ENCODE results near the gene BBOX1.

BBOX1 gene

GRCh38 chr11:27013781-27014361, 26.7 kb upstream of the BBOX1 start:
- TF ChIP-seq CTCF (IDR thresholded peaks at IDR 0.05) (no peak), ZFX (IDR thresholded peaks at IDR 0.05; ENCODE audit: borderline replicate concordance) (no peak)
- H3K27ac ChIP-seq = no peak overlapping the region

DNA sequence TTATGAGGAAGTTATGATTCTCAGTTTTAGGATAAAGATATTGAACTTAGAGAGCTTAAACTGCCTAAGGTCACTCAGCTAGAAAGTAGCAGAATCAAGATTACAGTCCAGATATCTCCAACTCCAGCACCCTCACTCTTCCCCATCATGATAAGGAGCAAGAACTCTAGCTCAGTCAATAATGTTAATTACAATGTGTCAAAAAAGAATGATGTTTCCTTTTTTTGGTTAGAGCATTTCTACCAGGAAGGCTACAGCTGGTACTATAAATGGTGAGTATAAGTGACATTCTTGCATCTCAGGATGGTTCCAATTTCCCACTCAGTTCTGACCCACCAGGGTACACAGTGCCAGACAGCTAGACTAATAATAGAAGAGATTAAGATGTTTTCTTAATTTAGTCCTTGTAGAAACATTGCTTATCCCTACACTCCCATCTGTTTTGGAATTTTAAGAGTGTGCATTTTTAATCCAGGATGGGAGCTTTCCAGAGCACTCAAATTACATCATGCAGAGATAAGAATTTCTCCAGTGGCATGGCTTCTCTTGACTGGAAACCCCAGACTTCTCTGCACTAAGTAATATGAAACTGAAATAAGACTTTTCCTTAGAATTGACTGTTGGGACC, 21.6 kb upstream of the BBOX1 start:
- TF ChIP-seq CTCF (IDR thresholded peaks at IDR 0.05) = no peak
- TF ChIP-seq ZFX (IDR thresholded peaks at IDR 0.05; ENCODE audit: borderline replicate concordance) = no peak
- H3K27ac ChIP-seq = no peak overlapping the region

GRCh38 chr11:27020751-27021150, 19.9 kb upstream of the BBOX1 start:
- no peak overlapping the region for H3K27ac ChIP-seq
- TF ChIP-seq CTCF (IDR thresholded peaks at IDR 0.05) = no peak
- TF ChIP-seq ZFX (IDR thresholded peaks at IDR 0.05; ENCODE audit: borderline replicate concordance) = no peak

- TF ChIP-seq ZFX (IDR thresholded peaks at IDR 0.05; ENCODE audit: borderline replicate concordance) = no peak
- H3K27ac ChIP-seq = no peak overlapping the region
Measured at GRCh38 chr11:27022659-27023251, 17.9 kb upstream of the BBOX1 start.

GRCh38 chr11:27024865-27025264, 15.8 kb upstream of the BBOX1 start:
- TF ChIP-seq CTCF (IDR thresholded peaks at IDR 0.05) (no peak), ZFX (IDR thresholded peaks at IDR 0.05; ENCODE audit: borderline replicate concordance) (no peak)
- no peak overlapping the region for H3K27ac ChIP-seq

DNA sequence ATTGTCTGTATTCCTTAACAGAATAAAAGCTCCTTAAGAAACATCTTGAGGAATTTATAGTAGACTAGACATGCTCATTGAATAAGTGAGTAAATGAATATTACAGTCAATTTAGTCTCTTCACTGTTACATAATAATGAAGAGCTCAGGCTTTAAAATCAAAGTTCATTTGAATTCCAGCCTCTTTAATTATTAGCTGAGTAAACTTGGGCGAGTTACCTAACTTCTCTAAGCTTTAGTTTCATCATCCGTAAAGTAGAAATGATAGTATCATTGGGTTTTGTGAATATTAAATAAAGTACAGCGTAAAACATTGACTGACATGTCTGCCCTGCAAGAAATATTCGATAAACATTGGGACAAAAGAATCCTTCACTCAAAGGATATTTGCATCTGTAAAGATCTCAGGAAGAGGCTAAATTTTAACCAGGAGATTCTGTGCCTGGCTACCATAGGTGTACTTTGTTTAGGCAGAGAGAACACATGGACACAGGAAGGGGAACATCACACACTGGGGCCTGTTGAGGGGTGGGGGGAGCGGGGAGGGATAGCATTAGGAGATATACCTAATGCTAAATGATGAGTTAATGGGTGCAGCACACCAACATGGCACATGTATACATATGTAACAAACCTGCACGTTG, 15.2 kb upstream of the BBOX1 start:
- H3K27ac ChIP-seq = no peak overlapping the region
- no peak for TF ChIP-seq ZFX (IDR thresholded peaks at IDR 0.05; ENCODE audit: borderline replicate concordance)
- TF ChIP-seq CTCF (IDR thresholded peaks at IDR 0.05) = no peak

DNA sequence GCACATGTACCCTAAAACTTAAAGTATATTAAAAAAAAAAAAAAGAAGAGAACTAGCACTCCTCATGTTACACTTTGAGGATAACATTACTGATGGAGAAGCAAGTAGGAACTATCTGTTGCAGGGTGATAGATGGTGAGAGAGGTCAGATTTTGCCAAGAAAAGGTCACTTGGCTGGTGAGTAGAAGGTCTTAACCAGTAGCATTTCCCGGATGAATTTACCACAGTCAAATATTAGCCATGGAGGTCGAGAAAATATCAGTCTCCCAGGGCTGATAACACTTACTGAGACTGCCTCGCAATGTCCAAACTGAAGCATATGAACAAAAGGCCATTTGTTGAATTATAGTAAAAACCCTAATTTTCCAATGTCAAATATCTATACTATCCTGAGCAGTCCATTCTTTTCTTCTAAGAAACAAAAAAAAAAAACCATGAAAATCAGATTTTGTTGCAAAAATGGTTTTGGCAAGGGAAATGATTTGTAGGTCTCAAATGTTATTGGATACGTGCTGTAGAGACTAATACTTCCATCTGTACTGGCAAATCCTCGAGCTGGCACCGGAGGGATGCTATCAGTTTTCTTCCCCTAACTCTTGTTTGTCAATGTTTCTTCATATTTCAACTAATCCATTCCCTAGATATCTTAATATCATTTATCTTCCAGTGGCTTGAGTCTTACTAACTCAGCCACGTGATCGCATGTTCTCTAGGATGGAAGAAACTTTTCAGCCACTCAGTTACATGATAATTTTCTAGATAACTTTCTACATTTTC, 14.5 kb upstream of the BBOX1 start:
- no peak overlapping the region for H3K27ac ChIP-seq
- TF ChIP-seq ZFX (IDR thresholded peaks at IDR 0.05; ENCODE audit: borderline replicate concordance) (no peak), CTCF (IDR thresholded peaks at IDR 0.05) (no peak)
